Measurements from ENCODE around the gene BCAM.
"Not testable (repeated sequence)": the region's sequence is repeated elsewhere in the genome, so short reads cannot be mapped to it uniquely, and the experiment has no call there.

BCAM gene

DNA sequence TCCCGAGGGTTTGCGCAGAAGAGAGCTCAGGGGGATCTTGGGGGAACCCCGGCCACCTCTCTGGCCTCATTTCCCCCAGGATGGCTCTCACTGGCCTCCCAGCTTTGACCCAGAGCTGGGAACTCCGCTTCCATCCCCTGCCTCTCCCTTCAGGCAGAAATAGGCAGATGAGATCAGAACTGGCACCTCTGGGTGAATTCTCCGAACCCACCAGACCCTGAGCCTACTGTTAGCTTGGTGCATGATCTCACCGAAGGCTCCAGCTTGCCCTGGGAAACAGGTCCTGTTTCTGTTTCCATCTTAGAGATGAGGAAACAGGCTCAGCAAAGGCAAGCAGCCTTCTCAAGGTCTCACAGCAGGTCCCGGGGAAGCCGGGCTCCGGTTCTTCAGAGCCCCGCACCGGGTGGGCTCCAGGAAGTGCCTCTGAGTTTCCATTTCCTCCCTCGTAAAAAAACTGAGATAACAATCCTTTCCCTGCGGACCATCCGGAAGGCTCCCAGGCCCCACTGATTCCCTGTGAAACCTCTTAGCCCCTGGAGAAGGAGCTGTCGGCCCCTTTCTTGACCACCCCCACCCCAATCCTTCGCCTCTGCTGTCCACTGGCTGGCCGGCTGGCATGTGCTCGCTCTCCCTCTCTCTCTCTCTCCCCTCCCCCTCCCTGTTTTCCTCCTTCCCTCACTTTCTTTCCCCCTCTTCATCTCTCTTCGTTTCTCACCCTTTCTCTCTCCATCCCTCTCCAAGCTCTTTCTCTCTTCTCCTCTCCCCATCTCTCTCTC, 39.3 kb downstream of the BCAM start:
- no peaks in the 10 kb centered on the region for H3K9me3 ChIP-seq (ENCODE audit: control insufficient read depth in 1 of 2, low read length in 2 of 2)
- peak overlapping the region; percentile 56 to 100 for H3K9ac ChIP-seq (ENCODE audit: low read depth in 1 of 2, low read length in 2 of 2)
- H3K4me1 ChIP-seq (ENCODE audit: control insufficient read depth in 1 of 2, insufficient read depth in 2 of 2, low read length in 2 of 2): peaks cover 16 to 27% of the 10 kb centered on the region in 2 donors
- peak overlapping the region; percentile 87 to 98 for H3K4me3 ChIP-seq (ENCODE audit: low read depth in 1 of 2, low read length in 2 of 2)
- H3K27me3 ChIP-seq (ENCODE audit: control insufficient read depth in 1 of 2, insufficient read depth in 2 of 2, low read length in 2 of 2): no peaks in the 10 kb centered on the region
- peak overlapping the region; percentile 96 for H3K27ac ChIP-seq (ENCODE audit: low read depth, low read length)
- H3K36me3 ChIP-seq (ENCODE audit: control insufficient read depth in 1 of 2, insufficient read depth in 2 of 2, low read length in 2 of 2): no peaks in the 10 kb centered on the region

DNA sequence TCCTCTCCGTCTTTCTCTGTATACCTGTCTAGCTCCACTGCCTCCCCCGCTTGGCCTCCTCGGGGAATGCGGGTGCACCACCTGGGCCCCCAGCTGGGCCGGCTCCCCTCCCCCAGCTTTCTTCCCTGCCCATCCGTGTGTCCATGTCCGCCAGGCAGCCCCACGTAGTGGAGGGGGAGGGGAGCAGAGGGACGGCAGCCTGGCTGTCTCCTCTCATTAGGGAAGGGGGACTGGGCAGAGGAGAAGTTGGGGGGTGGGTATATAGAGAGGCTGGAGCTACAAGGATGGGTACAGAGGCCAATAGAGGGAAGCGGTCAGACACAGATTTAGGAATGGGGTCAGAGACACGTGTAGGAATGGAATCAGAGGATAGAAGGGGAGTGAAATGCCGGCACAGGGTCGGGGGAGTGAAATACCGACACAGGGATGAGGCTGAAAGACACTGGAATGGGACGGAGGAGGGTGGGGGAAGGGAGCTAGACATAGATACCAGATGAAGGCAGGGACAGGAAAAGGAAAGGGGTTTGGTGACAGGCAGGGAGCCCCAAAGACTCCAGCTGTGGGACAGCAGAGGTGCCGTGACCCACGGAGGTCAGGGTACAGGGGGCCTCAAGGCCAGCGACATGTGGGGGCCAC, 40.0 kb downstream of the BCAM start:
- H3K4me1 ChIP-seq (ENCODE audit: control insufficient read depth in 1 of 2, insufficient read depth in 2 of 2, low read length in 2 of 2): peaks cover 16 to 27% of the 10 kb centered on the region in 2 donors
- H3K27me3 ChIP-seq (ENCODE audit: control insufficient read depth in 1 of 2, insufficient read depth in 2 of 2, low read length in 2 of 2): no peaks in the 10 kb centered on the region
- peak overlapping the region; percentile 96 for H3K27ac ChIP-seq (ENCODE audit: low read depth, low read length)
- H3K4me3 ChIP-seq (ENCODE audit: low read depth in 1 of 2, low read length in 2 of 2): peak overlapping the region; percentile 26 to 87
- H3K36me3 ChIP-seq (ENCODE audit: control insufficient read depth in 1 of 2, insufficient read depth in 2 of 2, low read length in 2 of 2): no peaks in the 10 kb centered on the region
- H3K9me3 ChIP-seq (ENCODE audit: control insufficient read depth in 1 of 2, low read length in 2 of 2): no peaks in the 10 kb centered on the region
- no peak overlapping the region for H3K9ac ChIP-seq (ENCODE audit: low read depth in 1 of 2, low read length in 2 of 2)

DNA sequence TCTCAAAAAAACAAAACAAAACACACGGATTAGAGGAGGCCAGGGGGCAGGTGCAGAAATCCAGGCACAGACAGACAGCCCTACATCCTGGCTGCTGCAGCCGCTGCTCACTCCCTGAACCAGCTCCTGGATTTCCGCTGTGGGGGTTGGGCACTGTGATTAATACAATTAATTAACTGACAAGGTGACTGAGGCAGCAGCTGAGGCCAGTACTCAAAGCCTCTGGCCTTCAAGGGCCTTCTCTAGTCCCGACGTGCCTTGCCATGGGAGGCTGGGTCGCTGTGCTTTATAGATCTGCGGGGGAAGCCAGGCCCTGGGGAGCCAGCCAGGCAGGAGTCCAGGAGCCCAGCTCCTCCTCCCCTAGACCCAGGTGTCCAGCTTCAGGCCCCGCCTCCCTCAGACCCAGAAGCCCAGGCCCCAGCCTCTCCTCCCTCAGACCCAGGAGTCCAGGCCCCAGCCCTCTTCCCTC, 41.8 kb downstream of the BCAM start:
- H3K27ac ChIP-seq (ENCODE audit: low read depth, low read length): no peak overlapping the region

DNA sequence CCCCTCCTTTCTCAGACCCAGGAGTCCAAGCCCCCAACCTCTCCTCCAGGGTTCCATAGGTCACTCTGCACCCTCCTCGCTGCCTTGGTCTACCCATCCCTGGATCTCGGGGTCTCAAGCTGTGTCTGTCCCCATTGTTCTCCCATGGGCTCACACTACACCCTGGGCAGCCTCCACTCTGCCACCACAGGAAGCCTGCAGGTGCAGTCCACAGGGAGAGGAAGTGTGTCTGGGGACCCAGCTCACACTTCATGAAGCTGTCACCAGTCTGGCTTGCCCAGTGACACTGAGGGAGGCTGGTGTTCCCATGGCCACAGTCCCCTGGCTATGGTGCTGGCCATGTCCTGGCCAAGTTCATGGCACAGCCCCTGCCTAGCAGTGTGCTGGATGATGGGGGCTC, 42.5 kb downstream of the BCAM start:
- H3K36me3 ChIP-seq (ENCODE audit: control insufficient read depth in 1 of 2, insufficient read depth in 2 of 2, low read length in 2 of 2): no peaks in the 10 kb centered on the region
- no peak overlapping the region for H3K9ac ChIP-seq (ENCODE audit: low read depth in 1 of 2, low read length in 2 of 2)
- no peak overlapping the region for H3K27ac ChIP-seq (ENCODE audit: low read depth, low read length)
- H3K4me1 ChIP-seq (ENCODE audit: control insufficient read depth in 1 of 2, insufficient read depth in 2 of 2, low read length in 2 of 2): peaks cover 11 to 21% of the 10 kb centered on the region in 2 donors
- no peaks in the 10 kb centered on the region for H3K9me3 ChIP-seq (ENCODE audit: control insufficient read depth in 1 of 2, low read length in 2 of 2)
- no peak overlapping the region for H3K4me3 ChIP-seq (ENCODE audit: low read depth in 1 of 2, low read length in 2 of 2)
- H3K27me3 ChIP-seq (ENCODE audit: control insufficient read depth in 1 of 2, insufficient read depth in 2 of 2, low read length in 2 of 2): no peaks in the 10 kb centered on the region

More for the DNA sequence above, 41.8 kb downstream of the BCAM start:
- peaks cover 7 to 17% of the 10 kb centered on the region in 2 donors for H3K4me1 ChIP-seq (ENCODE audit: control insufficient read depth in 1 of 2, insufficient read depth in 2 of 2, low read length in 2 of 2)
- H3K36me3 ChIP-seq (ENCODE audit: control insufficient read depth in 1 of 2, insufficient read depth in 2 of 2, low read length in 2 of 2): no peaks in the 10 kb centered on the region
- no peaks in the 10 kb centered on the region for H3K9me3 ChIP-seq (ENCODE audit: control insufficient read depth in 1 of 2, low read length in 2 of 2)
- H3K4me3 ChIP-seq (ENCODE audit: low read depth in 1 of 2, low read length in 2 of 2): no peak overlapping the region
- H3K27me3 ChIP-seq (ENCODE audit: control insufficient read depth in 1 of 2, insufficient read depth in 2 of 2, low read length in 2 of 2): no peaks in the 10 kb centered on the region
- no peak overlapping the region for H3K9ac ChIP-seq (ENCODE audit: low read depth in 1 of 2, low read length in 2 of 2)

DNA sequence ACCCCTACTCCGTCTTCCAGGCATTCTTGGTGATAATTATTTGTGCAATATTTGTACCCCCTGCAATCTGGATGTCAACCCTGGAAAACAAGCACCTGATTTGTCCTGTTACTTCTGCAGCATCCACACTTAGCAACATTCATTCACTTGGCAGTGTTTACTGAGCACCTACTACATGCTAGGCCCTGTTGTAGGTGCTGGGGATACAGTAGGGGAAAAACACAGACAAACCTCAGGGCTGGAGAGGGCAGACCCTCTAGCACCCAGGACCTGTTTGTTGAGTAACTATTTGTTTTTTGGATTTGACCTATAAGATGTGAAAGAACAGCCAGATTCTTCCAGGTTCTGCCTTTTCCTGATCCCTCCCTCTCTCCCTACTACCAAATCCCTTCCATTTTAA, 46.7 kb downstream of the BCAM start:
- Histone ChIP-seq H3K9me3 (ENCODE audit: control insufficient read depth in 1 of 2, low read length in 2 of 2) (no peaks in the 10 kb centered on the region), H3K27me3 (ENCODE audit: control insufficient read depth in 1 of 2, insufficient read depth in 2 of 2, low read length in 2 of 2) (no peaks in the 10 kb centered on the region), H3K36me3 (ENCODE audit: control insufficient read depth in 1 of 2, insufficient read depth in 2 of 2, low read length in 2 of 2) (peaks cover 0 to 8% of the 10 kb centered on the region in 2 donors), H3K4me1 (ENCODE audit: control insufficient read depth in 1 of 2, insufficient read depth in 2 of 2, low read length in 2 of 2) (peaks cover 12 to 17% of the 10 kb centered on the region in 2 donors), H3K9ac (ENCODE audit: low read depth in 1 of 2, low read length in 2 of 2) (no peak overlapping the region), H3K4me3 (ENCODE audit: low read depth in 1 of 2, low read length in 2 of 2) (no peak overlapping the region), H3K27ac (ENCODE audit: low read depth, low read length) (no peak overlapping the region)

DNA sequence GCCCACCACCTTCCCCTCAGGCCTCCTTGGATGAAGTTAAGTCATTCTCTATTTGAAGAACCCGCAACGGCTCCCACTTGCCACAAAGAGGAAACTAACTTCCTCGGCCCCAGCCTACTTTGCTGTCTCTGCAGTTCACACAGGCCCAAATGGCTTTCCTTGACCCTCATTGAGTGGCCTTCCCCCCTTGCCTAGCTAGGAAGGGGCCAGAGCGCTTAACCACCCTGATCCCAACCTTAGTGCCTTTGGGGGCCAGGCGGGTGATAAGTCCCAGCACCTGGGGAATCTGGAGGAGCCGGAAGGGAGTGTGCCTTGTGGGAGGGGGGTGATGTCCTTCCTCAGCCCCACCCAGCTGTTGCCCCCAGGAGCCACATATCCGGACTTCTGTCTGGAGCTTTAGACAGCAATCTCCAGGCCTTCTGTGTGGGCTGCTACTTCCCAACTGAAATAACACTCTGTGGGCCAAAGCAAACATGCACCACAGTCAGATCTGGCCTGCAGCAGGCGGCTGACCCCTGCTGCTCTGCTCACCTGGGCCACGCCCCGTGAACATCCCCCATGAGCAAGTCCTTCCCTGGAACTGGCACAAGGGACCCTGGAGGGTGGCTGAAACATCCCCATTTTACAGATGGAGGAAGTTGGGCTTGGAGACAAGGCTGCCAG, 47.6 kb downstream of the BCAM start:
- Histone ChIP-seq H3K4me1 (ENCODE audit: control insufficient read depth in 1 of 2, insufficient read depth in 2 of 2, low read length in 2 of 2) (peaks cover 12 to 17% of the 10 kb centered on the region in 2 donors), H3K27me3 (ENCODE audit: control insufficient read depth in 1 of 2, insufficient read depth in 2 of 2, low read length in 2 of 2) (no peaks in the 10 kb centered on the region)

DNA sequence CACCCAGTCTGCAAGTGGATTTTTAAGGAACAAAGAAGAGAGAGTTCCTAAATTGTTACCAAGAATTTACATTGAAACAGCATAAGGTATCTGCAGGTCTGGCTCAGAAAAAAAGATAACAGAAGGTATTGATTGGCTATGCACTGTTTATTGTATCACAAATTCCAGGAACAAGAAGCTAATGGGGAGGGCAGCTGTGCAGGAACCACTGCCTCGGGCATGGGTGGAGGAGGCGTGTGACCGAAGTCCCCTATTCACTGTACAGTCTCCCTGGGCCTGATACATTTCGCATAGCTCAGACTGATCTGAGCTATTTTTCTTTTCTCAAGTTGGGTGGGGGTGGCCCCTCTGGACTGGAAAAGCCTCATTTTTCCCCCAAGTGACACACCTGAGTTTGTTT, 48.9 kb downstream of the BCAM start:
- peaks cover 12 to 17% of the 10 kb centered on the region in 2 donors for H3K4me1 ChIP-seq (ENCODE audit: control insufficient read depth in 1 of 2, insufficient read depth in 2 of 2, low read length in 2 of 2)

More for the DNA sequence above, 47.6 kb downstream of the BCAM start:
- Histone ChIP-seq H3K4me3 (ENCODE audit: low read depth in 1 of 2, low read length in 2 of 2) (no peak overlapping the region), H3K27ac (ENCODE audit: low read depth, low read length) (no peak overlapping the region), H3K9ac (ENCODE audit: low read depth in 1 of 2, low read length in 2 of 2) (no peak overlapping the region), H3K9me3 (ENCODE audit: control insufficient read depth in 1 of 2, low read length in 2 of 2) (no peaks in the 10 kb centered on the region), H3K36me3 (ENCODE audit: control insufficient read depth in 1 of 2, insufficient read depth in 2 of 2, low read length in 2 of 2) (peaks cover 0 to 14% of the 10 kb centered on the region in 2 donors)

DNA sequence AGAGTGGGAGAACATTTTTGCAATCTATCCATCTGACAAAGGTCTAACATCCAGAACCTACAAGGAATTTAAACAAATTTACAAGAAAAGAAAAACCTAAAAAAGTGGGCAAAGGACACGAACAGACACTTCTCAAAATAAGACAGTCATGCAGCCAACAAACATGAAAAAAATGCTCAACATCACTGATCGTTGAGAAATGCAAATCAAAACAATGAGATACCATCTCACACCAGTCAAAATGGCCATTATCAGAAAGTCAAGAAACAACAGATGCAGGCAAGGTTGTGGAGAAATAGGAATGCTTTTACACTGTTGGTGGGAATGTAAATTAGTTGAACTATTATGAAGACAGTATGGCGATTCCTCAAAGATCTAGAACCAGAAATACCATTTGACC, 52.7 kb downstream of the BCAM start:
- not testable (repeated sequence) for H3K27ac ChIP-seq (ENCODE audit: low read depth, low read length); H3K9ac ChIP-seq (ENCODE audit: low read depth in 1 of 2, low read length in 2 of 2); H3K4me3 ChIP-seq (ENCODE audit: low read depth in 1 of 2, low read length in 2 of 2); H3K27me3 ChIP-seq (ENCODE audit: control insufficient read depth in 1 of 2, insufficient read depth in 2 of 2, low read length in 2 of 2); H3K9me3 ChIP-seq (ENCODE audit: control insufficient read depth in 1 of 2, low read length in 2 of 2)
- H3K4me1 ChIP-seq (ENCODE audit: control insufficient read depth in 1 of 2, insufficient read depth in 2 of 2, low read length in 2 of 2): peaks cover 7 to 12% of the 10 kb centered on the region in 2 donors
- peaks cover 0 to 21% of the 10 kb centered on the region in 2 donors for H3K36me3 ChIP-seq (ENCODE audit: control insufficient read depth in 1 of 2, insufficient read depth in 2 of 2, low read length in 2 of 2)

More for the DNA sequence above, 48.9 kb downstream of the BCAM start:
- Histone ChIP-seq H3K27ac (ENCODE audit: low read depth, low read length) (peak overlapping the region; percentile 10), H3K27me3 (ENCODE audit: control insufficient read depth in 1 of 2, insufficient read depth in 2 of 2, low read length in 2 of 2) (no peaks in the 10 kb centered on the region), H3K9ac (ENCODE audit: low read depth in 1 of 2, low read length in 2 of 2) (no peak overlapping the region), H3K9me3 (ENCODE audit: control insufficient read depth in 1 of 2, low read length in 2 of 2) (no peaks in the 10 kb centered on the region), H3K4me3 (ENCODE audit: low read depth in 1 of 2, low read length in 2 of 2) (no peak overlapping the region), H3K36me3 (ENCODE audit: control insufficient read depth in 1 of 2, insufficient read depth in 2 of 2, low read length in 2 of 2) (peaks cover 0 to 14% of the 10 kb centered on the region in 2 donors)

DNA sequence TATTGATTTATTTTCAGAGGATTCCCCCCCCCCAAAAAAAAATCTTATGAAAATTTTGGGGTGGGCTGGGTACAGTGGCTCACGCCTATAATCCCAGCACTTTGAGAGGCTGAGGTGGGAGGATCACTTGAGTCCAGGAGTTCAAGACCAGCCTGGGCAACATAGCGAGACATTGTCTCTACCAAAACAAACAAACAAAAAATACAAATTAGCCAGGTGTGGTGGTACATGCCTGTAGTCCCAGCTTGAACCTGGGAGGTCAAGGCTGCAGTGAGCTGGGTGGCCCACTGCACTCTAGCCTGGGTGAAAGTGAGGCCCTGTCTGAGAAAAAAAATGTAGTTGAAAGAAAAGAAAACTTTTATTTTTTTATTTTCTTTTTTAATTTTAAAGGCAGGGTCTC, 55.1 kb downstream of the BCAM start:
- no peak overlapping the region for H3K4me3 ChIP-seq (ENCODE audit: low read depth in 1 of 2, low read length in 2 of 2)
- no peak overlapping the region for H3K9ac ChIP-seq (ENCODE audit: low read depth in 1 of 2, low read length in 2 of 2)
- H3K27ac ChIP-seq (ENCODE audit: low read depth, low read length): no peak overlapping the region
- H3K9me3 ChIP-seq (ENCODE audit: control insufficient read depth in 1 of 2, low read length in 2 of 2): no peaks in the 10 kb centered on the region
- peaks cover 2 to 3% of the 10 kb centered on the region in 2 donors for H3K4me1 ChIP-seq (ENCODE audit: control insufficient read depth in 1 of 2, insufficient read depth in 2 of 2, low read length in 2 of 2)
- H3K27me3 ChIP-seq (ENCODE audit: control insufficient read depth in 1 of 2, insufficient read depth in 2 of 2, low read length in 2 of 2): no peaks in the 10 kb centered on the region
- peaks cover 0 to 21% of the 10 kb centered on the region in 2 donors for H3K36me3 ChIP-seq (ENCODE audit: control insufficient read depth in 1 of 2, insufficient read depth in 2 of 2, low read length in 2 of 2)
